HG03060 (cell line): ENCODE results near the gene ABLIM2.

Source experiments
- ATAC-seq: cut with Tn5 transposase; IDR thresholded peaks from one replicate; pipeline ENCODE4 v1.9.1; 2021; ENCODE audit warnings: low read depth, moderate number of reproducible peaks; ENCODE audit not compliant: unreplicated experiment

The ABLIM2 gene

DNA sequence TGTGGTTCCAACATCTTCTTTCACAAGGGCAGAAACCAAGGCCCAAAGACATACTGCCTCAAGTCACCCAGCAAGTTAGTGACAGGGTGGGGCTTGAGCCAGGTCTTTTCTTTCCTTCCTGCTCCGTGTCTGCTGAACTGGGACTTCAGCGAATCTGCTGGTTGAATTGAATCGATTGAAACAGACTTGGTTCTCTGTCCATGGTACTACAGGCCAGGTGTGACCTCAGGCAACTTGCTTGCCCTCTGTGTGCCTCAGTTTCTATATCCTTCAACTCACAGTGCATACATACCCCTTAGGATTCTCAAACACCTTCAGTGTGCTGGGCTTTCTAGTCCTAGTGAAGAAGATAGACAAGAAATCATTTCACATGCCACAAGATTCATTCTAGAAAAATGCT lies 2.0 kb upstream of the ABLIM2 start:
- no peak for ATAC-seq

DNA sequence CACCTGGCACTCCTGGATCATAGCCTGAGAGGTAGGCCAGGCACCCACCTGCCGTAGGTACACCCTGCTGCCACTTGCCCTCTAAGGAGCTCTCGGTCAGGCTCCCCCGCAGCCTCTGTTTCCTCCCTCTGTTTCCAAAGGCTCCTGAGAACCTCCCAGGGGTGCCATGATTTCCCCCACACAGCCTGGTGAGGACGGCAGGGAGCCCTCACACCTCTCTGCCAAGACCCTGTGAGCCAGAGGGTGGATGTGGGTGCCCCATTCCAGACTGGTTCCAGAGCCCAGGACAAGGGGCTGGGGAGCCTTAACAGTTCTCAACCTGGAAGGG lies 1.6 kb upstream of the ABLIM2 start:
- ATAC-seq, result no peak

- ATAC-seq, result no peak
These were observed 1.1 kb upstream of the ABLIM2 start for GRCh38 chr4:8159537-8160232.

DNA sequence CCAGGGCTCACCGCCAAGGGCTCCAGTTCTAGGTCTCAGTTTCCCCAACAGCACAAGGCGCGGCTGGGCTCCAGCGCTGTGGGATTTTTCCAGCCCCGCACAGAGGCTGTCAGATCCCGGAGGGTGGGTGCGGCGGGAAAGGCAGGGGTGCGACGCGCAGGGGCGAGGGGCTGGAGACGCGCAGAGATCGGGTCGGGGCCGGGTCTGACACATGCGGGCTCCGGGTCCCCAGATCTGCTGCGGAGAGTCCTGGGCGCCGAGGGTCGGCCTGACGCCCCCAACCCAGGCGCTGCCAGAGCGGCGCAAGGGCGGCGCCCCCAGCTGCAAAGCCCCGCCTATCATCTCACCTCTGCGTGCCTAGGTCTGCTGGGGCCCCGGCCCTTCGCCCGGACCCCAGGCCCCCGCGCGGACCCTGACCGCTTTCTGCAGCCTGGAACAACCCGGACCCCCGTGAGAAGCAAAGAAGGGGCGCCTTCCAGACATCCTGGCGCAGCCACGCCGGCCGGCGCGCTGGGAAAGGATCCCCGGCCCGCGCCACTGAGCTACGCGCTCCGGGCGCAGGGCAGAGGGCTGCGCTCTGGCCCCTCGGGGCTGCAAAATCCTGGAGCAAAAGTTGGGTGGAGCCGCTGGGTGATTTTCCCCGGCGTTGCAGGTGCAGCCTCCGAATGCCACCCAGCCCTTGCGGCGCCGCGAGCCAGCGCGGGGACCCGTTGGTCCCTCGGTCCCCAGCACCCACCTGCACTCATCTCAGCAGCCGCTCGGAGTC lies 486 bp downstream of the ABLIM2 start:
- no peak for ATAC-seq

GRCh38 chr4:8157496-8157895 lies 1.1 kb downstream of the ABLIM2 start:
- no peak for ATAC-seq

- no peak for ATAC-seq
These were observed 2.0 kb downstream of the ABLIM2 start for GRCh38 chr4:8156617-8157016.

DNA sequence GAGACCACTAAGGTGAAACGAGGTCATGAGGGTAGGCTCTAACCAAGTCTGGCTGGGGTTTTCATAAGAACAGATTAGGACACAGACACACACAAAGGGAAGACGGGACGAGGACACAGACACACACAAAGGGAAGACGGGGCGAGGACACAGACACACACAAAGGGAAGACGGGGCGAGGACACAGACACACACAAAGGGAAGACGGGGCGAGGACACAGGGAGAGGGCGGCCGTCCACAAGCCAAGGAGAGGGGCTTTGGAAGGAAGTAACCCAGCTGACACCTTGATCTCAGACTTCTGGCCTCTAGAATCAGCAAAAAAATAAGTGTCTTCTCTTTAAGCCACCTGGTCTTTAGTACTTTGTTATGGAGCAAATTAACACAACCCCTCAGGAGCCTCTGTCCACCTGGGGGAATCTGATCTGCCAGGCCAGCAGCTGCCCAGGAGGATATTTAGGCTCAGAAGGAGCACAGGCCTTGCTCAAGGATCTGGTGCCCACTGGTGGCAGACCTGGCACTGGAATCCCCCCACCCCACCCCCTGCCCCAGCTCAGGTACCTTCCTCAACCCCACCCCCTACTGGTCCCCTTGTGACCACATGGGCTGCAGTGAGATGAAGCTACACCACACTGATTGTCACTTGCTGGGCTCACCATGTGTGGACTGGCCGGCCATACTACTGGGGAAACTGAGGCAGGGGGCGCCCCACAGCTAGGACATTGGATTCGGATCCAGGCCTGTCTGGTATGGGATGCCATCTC lies 2.8 kb downstream of the ABLIM2 start:
- no peak for ATAC-seq

DNA sequence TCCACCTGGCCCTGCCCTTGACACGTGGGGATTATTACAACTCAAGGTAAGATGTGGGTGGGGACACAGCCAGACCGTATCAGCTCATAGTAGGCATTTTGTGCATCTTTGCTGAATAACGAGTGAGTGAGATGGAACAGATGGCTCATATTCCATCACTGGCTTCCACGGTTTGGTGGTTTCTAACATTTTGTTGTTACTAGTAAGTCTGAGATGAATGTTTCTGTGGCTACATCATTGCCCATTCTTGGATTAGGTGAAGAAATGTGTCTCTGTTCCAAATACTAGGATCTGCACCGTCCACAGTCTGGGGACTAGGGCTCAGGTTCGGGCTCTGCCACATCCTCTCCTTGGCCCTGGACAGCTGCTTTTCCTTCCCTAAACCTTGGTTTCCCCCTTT lies 3.6 kb downstream of the ABLIM2 start:
- no peak for ATAC-seq

- no peak for ATAC-seq
These were observed 5.2 kb downstream of the ABLIM2 start for GRCh38 chr4:8153441-8153840.

DNA sequence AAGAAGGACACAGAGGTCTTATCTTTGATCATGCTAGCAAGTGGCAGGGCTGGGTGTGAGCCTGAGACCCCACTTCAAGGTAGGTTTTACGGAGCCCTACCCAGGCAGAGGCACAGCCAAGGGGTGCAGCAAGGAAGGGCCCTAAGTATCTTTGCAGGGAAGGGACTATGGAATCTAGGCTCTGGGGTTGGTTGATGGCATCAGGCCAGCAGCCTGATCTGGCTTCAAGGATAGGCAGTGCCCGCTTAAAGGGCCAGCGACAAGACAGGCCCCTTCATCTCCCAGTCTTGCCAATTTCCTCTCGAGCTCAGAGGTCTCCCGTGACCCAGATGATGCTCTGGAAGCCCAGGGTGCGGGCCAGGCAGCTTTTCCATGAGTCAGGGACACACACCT lies 5.8 kb downstream of the ABLIM2 start:
- no peak for ATAC-seq

- no peak for ATAC-seq
These were observed 6.3 kb downstream of the ABLIM2 start for GRCh38 chr4:8152090-8152864.

- ATAC-seq, result no peak
These were observed 7.4 kb downstream of the ABLIM2 start for GRCh38 chr4:8151165-8151650.

DNA sequence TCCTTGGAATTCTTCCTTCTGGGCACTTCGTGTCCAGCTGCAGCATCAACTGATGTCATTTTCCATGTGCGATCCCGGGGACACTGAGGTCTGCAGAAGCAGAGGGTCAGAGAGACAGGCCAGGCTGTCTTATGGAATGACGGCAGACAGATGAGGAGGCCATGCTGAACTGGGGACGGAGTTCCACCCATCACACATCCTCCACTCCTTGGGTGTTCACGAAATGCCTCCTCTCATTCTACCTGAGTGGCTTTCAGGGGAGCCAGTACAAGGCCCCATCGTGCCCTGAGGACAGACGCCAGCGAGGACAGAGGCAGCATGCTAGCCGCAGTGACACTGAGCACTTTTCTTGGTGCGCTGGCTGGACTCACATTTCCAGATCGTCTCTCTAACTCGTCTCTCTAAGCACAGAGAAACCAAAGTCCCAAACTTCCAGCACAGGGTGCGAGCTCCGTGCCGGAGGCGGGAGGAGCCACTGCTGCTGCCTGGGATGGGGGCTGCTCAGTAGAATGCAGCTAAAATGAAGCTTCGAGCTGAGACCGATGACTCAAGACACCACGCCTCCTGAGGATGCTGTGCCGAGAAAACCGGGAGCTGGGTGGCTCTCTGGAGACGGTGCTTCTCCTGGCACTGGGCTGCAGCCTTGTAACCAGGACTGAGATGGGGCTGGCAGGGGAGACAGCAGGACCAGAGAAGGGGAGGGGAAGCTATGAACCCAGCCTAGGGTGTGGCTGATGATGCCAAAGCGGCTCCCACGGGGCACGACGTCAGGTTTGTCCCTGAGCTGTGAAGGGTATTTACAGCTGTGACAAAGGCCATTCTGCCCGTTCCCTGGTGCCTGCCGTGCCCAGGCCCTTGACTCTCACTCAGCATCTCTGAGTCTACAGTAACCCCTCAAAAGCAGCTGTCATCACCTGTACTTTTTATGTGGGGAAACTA lies 8.2 kb downstream of the ABLIM2 start:
- ATAC-seq, result no peak

GRCh38 chr4:8149664-8150063 lies 8.9 kb downstream of the ABLIM2 start:
- ATAC-seq, result no peak

DNA sequence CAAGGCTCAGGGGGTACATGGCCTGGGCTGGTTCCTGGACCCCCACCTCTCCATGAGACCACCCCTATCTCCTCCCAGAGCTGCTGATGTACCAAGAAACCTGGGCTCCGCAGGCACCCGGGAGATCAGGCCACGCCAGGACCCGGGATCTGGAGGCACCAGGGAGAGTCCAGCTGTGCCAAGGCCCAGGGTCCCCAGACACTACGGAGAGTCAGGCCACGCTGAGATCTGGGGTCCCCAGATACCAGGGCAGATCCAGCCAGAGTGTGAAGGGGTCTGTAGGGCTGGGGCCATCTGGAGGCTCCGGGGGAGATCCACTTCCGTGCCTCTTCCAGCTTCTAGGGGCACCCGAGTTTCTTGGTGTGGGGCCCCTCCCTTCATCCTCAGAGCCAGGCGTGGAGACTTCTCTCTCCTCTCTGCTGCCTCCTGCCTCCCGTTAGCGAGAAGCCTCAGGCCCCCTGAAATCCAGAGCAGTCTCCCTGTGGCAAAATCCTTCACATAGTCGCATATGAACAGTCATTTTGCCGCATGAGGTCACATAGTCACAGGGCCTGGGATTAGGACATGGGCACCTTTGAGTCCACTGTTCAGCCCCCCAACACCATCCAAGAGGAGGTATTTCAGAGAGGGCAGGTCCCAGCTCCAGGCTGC lies 9.7 kb downstream of the ABLIM2 start:
- ATAC-seq, result no peak

DNA sequence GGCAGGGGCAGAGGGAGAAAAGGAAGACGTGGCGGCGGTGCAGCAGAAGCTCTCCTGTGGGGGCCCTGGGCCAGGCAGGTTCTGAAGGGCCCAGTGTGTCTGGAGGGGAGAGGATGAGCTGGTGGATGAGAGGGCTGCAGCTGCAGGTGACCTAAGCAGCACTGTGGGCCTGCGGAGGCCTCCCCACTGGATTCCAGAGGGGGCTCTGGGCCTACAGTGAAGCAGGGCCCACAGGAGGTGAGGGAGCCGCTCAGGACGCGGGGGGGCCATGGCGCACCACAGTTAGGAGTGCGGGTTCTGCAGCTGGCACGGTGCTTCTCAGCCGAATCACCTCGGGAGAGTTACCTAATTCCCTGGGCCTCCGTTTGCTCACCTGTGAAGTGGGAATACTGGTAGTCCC lies 10.5 kb downstream of the ABLIM2 start:
- no peak for ATAC-seq

GRCh38 chr4:8147231-8147970 lies 11.2 kb downstream of the ABLIM2 start:
- no peak for ATAC-seq

DNA sequence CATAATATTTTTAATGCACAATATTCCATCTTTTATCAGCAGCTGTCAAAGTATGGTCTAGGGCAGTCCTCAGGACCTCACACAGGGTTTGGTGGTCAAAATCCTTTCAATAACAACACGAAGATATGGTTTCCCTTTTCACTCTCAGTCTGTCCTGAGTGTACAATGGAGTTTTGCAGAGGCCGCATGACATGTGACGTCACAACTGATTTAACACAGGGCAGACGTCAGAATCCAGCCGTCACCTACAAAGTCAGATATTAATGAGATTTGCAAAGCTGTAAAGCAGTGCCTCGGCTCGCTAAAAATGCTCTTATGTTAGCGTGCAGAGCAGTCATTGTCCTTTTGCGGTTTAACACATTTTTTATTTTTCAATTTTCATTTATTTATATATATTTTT lies 12.5 kb downstream of the ABLIM2 start:
- no peak for ATAC-seq

GRCh38 chr4:8144359-8144758 lies 14.3 kb downstream of the ABLIM2 start:
- ATAC-seq, result no peak
